Testis (tissue), 3 donors: ENCODE measurements around the gene MKNK1. TPM values are rescaled to one million over a fixed set of nuclear protein-coding genes. Genes with fewer than 3 reads are reported as not detected.

Experiments used
- DNase-seq: peaks from one replicate; pipeline ENCODE4 v3.0.0-alpha.2; 2019
- H3K27ac ChIP-seq, 2 donors: fragments of 200-600 bp; sonication (generic); one replicate each; pipeline ENCODE4 v1.5.1; 2019
- H3K27me3 ChIP-seq: fragments of 200-600 bp; sonication (generic); one replicate; pipeline ENCODE4 v1.5.1; 2019
- H3K36me3 ChIP-seq: fragments of 200-600 bp; sonication (generic); one replicate; pipeline ENCODE4 v1.5.1; 2017; ENCODE audit warnings: low read depth; ENCODE audit errors: missing control alignments
- H3K4me1 ChIP-seq: fragments of 200-600 bp; sonication (generic); one replicate; pipeline ENCODE4 v1.5.1; 2019
- H3K4me3 ChIP-seq, 2 donors: fragments of 200-600 bp; sonication (generic); one replicate each; pipeline ENCODE4 v1.5.1; 2017 to 2019
- H3K9me3 ChIP-seq: fragments of 200-600 bp; sonication (generic); one replicate; pipeline ENCODE4 v1.5.1; 2017
- CTCF ChIP-seq, 3 experiments: fragments of 450-650 bp in 2 of 3; fragments of 200-600 bp in 1 of 3; sonication (generic) in 1 of 3; IDR thresholded peaks; one replicate each; pipeline ENCODE4 v1.5.1; 2016 to 2019; ENCODE audit warnings: antibody characterized with exemption in 3 of 3, mild to moderate bottlenecking in 2 of 3, moderate library complexity in 1 of 3
- POLR2A ChIP-seq: fragments of 450-650 bp; IDR thresholded peaks from one replicate; pipeline ENCODE4 v1.6.1; 2017; ENCODE audit warnings: antibody characterized with exemption, mild to moderate bottlenecking, moderate library complexity
- WGBS, 2 donors: methylation state at CpG; one replicate each; pipeline ENCODE4 v1.1.5; 2018; 5-methylcytosine and 5-hydroxymethylcytosine counted together
- intact Hi-C: fragments of 100-400 bp; cut with DNase I; formaldehyde crosslinking; loops from one replicate; pipeline ENCODE4 v1.15.1; 2023; ENCODE audit warnings: low total_unique reads
- polyA plus RNA-seq: library from polyadenylated mRNA; stranded (reverse); fragments of 350-450 nt; fragmentation: Illumina TruSeq; extraction: RNeasy Lipid Tissue Mini Kit (QIAGEN cat#74804); gene quantifications from one replicate; pipeline ENCODE4 v1.2.3, GENCODE V29; 2014; ENCODE audit warnings: low read depth, low replicate concordance; ENCODE audit not compliant: insufficient read depth
- total RNA-seq, 2 donors: library from RNA; depleted of rRNA; stranded (reverse); fragments of >200 nt; gene quantifications; one replicate each; pipeline ENCODE4 v1.2.3, GENCODE V29; 2016

Gene MKNK1
- total and polyA plus RNA-seq, 3 donors from 2014 or later = 30.7 to 55.7 (median 54.6) TPM

- intact Hi-C loops = no loop called here
- TF ChIP-seq CTCF (IDR thresholded peaks at IDR 0.05) (no peak), POLR2A (no peak)
- no peak overlapping the region for H3K4me3 ChIP-seq
- no peaks in the 10 kb centered on the region for H3K9me3 ChIP-seq
- H3K4me1 ChIP-seq = peaks cover 8% of the 10 kb centered on the region
- no peak for DNase-seq
- H3K36me3 ChIP-seq = no peaks in the 10 kb centered on the region
- H3K27me3 ChIP-seq = no peaks in the 10 kb centered on the region
- H3K27ac ChIP-seq = no peak overlapping the region
- WGBS, 2 donors = 51 to 63% methylated on average over 4 of the region's 4 CpGs
These were observed 86.1 kb downstream of the MKNK1 start for GRCh38 chr1:46517932-46518498.

- no peak overlapping the region for H3K4me3 ChIP-seq
- no peak for TF ChIP-seq POLR2A
- TF ChIP-seq CTCF (IDR thresholded peaks at IDR 0.05) = no peak
- H3K4me1 ChIP-seq = no peaks in the 10 kb centered on the region
- DNase-seq = no peak
- no peaks in the 10 kb centered on the region for H3K9me3 ChIP-seq
- intact Hi-C loops = no loop called here
- H3K27me3 ChIP-seq = no peaks in the 10 kb centered on the region
- WGBS, 2 donors = 40 to 43% methylated on average over 8 to 10 of the region's 10 CpGs
- no peak overlapping the region for H3K27ac ChIP-seq
- H3K36me3 ChIP-seq = no peaks in the 10 kb centered on the region
These were observed 87.0 kb downstream of the MKNK1 start for GRCh38 chr1:46517010-46517600.

GRCh38 chr1:46516200-46516950, 87.7 kb downstream of the MKNK1 start:
- Histone ChIP-seq H3K4me3 (no peak overlapping the region), H3K36me3 (no peaks in the 10 kb centered on the region), H3K27ac (no peak overlapping the region), H3K9me3 (no peaks in the 10 kb centered on the region), H3K27me3 (no peaks in the 10 kb centered on the region), H3K4me1 (no peaks in the 10 kb centered on the region)
- TF ChIP-seq CTCF (IDR thresholded peaks at IDR 0.05) (no peak), POLR2A (no peak)
- intact Hi-C loops = no loop called here
- WGBS, 2 donors = 64 to 69% methylated on average over 11 to 12 of the region's 12 CpGs
- DNase-seq = no peak

- H3K9me3 ChIP-seq = no peaks in the 10 kb centered on the region
- intact Hi-C loops = no loop called here
- DNase-seq = no peak
- H3K36me3 ChIP-seq = no peaks in the 10 kb centered on the region
- no peak overlapping the region for H3K27ac ChIP-seq
- no peaks in the 10 kb centered on the region for H3K4me1 ChIP-seq
- TF ChIP-seq POLR2A = no peak
- TF ChIP-seq CTCF (IDR thresholded peaks at IDR 0.05) = no peak
- WGBS, 2 donors = 92 to 98% methylated on average over 6 of the region's 6 CpGs
- no peak overlapping the region for H3K4me3 ChIP-seq
- H3K27me3 ChIP-seq = no peaks in the 10 kb centered on the region
These were observed 88.5 kb downstream of the MKNK1 start for GRCh38 chr1:46515576-46515975.
